AG04450 (cell line): ENCODE results near the gene ANKHD1. TPM values are rescaled to one million over a fixed set of nuclear protein-coding genes. Genes with fewer than 3 reads are reported as not detected.

ENCODE experiments used
- CTCF ChIA-PET: fragments of 300-600, 350-600 bp; formaldehyde crosslinking; extraction: SDS; loops from one replicate; lab custom pipeline; 2022; ENCODE audit warnings: antibody characterized with exemption, inconsistent platforms; lab: Charles Lee
- POLR2A ChIA-PET: fragments of 350-600 bp; formaldehyde crosslinking; extraction: SDS; loops from one replicate; lab custom pipeline; 2021; ENCODE audit warnings: antibody characterized with exemption, inconsistent platforms; lab: Yijun Ruan, JAX
- DNase-seq: peaks from one replicate; pipeline ENCODE4 v3.0.0-alpha.2; 2011; ENCODE audit warnings: low read depth, low spot score
- H3K27ac ChIP-seq: one replicate; pipeline ENCODE4 v1.5.1; 2012; ENCODE audit warnings: low read depth, low read length, control low read depth
- H3K27me3 ChIP-seq: one replicate; pipeline ENCODE4 v1.6.0; 2012; ENCODE audit warnings: low read length; ENCODE audit not compliant: control insufficient read depth, insufficient read depth
- H3K4me3 ChIP-seq: 2 replicates; pipeline ENCODE4 v1.5.1; 2011; ENCODE audit warnings: mild to moderate bottlenecking, low read depth, low read length, control low read depth
- H3K9me3 ChIP-seq: 2 replicates; pipeline ENCODE4 v1.5.1; 2012; ENCODE audit warnings: low read length; ENCODE audit not compliant: control insufficient read depth, insufficient read depth
- polyA plus RNA-seq: library from polyadenylated mRNA; depleted of rRNA; stranded (reverse); fragments of >200 nt; gene quantifications from 2 replicates; pipeline ENCODE4 v1.2.3, GENCODE V29; 2011
- TF ChIP-seq, protein P1 (sequence below): IDR thresholded peaks from 2 replicates; pipeline ENCODE4 v1.5.1; 2011; ENCODE audit warnings: low read depth, low read length, control low read depth, inconsistent platforms

Gene ANKHD1
- polyA plus RNA-seq, 1 experiment, result 56.6 TPM

GRCh38 chr5:140554454-140554853 is 152.8 kb downstream of the ANKHD1 start:
- POLR2A ChIA-PET, result interaction anchor here (1.0 kb wide), 1 partner anchor 93 kb away, joined by 6 read pairs; the partner anchor contains the start of genes IK and NDUFA2
- no peaks in the 10 kb centered on the region for H3K27me3 ChIP-seq
- TF ChIP-seq, protein P1, sequence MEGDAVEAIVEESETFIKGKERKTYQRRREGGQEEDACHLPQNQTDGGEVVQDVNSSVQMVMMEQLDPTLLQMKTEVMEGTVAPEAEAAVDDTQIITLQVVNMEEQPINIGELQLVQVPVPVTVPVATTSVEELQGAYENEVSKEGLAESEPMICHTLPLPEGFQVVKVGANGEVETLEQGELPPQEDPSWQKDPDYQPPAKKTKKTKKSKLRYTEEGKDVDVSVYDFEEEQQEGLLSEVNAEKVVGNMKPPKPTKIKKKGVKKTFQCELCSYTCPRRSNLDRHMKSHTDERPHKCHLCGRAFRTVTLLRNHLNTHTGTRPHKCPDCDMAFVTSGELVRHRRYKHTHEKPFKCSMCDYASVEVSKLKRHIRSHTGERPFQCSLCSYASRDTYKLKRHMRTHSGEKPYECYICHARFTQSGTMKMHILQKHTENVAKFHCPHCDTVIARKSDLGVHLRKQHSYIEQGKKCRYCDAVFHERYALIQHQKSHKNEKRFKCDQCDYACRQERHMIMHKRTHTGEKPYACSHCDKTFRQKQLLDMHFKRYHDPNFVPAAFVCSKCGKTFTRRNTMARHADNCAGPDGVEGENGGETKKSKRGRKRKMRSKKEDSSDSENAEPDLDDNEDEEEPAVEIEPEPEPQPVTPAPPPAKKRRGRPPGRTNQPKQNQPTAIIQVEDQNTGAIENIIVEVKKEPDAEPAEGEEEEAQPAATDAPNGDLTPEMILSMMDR, result no peak
- peak overlapping the region; percentile 52 for H3K27ac ChIP-seq
- peak overlapping the region; percentile 10; the same call in 1 of the 2 replicates for H3K4me3 ChIP-seq
- DNase-seq, result peak; percentile 27
- H3K9me3 ChIP-seq, result peaks cover 3% of the 10 kb centered on the region; the same call in 1 of the 2 replicates
- CTCF ChIA-PET, result interaction anchor here (0.6 kb wide), 1 partner anchor 11 kb away, joined by 3 read pairs; no protein-coding TSS in a partner anchor

GRCh38 chr5:140555747-140556312 is 154.2 kb downstream of the ANKHD1 start:
- DNase-seq, result no peak
- peaks cover 3% of the 10 kb centered on the region; the same call in 1 of the 2 replicates for H3K9me3 ChIP-seq
- CTCF ChIA-PET, result interaction anchor here (4.0 kb wide), 1 partner anchor 8 kb away, joined by 17 read pairs; the partner anchor contains the start of gene EIF4EBP3

GRCh38 chr5:140556438-140556837 is 154.8 kb downstream of the ANKHD1 start:
- CTCF ChIA-PET, result interaction anchor here (4.0 kb wide), 1 partner anchor 9 kb away, joined by 17 read pairs; the partner anchor contains the start of gene EIF4EBP3
- Histone ChIP-seq H3K4me3 (peak overlapping the region; percentile 83), H3K27me3 (no peaks in the 10 kb centered on the region), H3K9me3 (peaks cover 3% of the 10 kb centered on the region; the same call in 1 of the 2 replicates), H3K27ac (no peak overlapping the region)
- DNase-seq, result no peak
- TF ChIP-seq, protein P1, result no peak
- POLR2A ChIA-PET, result interaction anchor here (2.5 kb wide), 1 partner anchor 9 kb away, joined by 42 read pairs; the partner anchor contains the start of gene EIF4EBP3

More at GRCh38 chr5:140555747-140556312, 154.2 kb downstream of the ANKHD1 start:
- H3K27ac ChIP-seq, result no peak overlapping the region
- TF ChIP-seq, protein P1, result no peak
- POLR2A ChIA-PET, result interaction anchor here (2.5 kb wide), 1 partner anchor 8 kb away, joined by 42 read pairs; the partner anchor contains the start of gene EIF4EBP3
- H3K27me3 ChIP-seq, result no peaks in the 10 kb centered on the region
- H3K4me3 ChIP-seq, result peak overlapping the region; percentile 83

DNA sequence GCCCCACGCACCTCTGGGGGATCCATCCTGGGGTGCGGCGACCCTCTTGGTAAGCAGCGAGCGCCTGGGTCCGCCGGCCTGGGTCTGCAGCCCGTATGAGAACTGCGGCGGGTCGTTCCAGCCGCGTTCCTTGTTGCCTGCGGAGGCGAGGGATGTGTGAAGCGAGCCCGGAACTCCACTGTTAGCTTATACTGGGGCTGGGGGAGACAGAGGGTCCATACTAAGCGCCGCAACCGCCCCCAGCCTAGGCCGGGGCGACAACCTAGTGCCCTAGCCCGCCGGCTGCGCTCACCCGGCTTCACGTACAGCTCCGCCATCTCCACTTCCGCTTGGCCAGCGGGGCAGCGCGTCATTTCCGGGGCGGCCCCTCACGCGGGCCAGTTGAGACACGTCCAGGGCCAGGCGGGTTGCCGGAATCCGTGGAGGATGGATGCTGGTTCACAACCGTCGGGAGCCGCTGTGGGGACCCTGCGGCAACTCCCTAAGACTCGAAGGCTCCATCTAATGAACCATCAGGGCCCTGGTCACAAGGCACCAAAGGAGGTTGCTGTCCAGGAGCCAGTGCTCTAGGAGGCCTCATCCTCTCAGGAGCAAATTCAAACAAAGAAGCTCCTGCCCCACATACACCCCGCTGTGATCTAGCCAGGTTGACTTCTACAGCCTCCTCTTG is 155.6 kb downstream of the ANKHD1 start, which contains the start of gene SRA1:
SRA1 (minus strand) TSS at position 338 of the 670 bp plus-strand sequence; CDS start at position 317, 21 bp downstream.
- Histone ChIP-seq H3K4me3 (peak within 1 kb of the TSS; percentile 83), H3K9me3 (peaks cover 3% of the 10 kb centered on the region; the same call in 1 of the 2 replicates), H3K27ac (peak within 1 kb of the TSS; percentile 92), H3K27me3 (no peaks in the 10 kb centered on the region)
- TF ChIP-seq, protein P1, result no peak
- CTCF ChIA-PET, result interaction anchor here (1.0 to 4.0 kb wide), 2 partner anchors 10 to 76 kb away, joined by 3 to 17 read pairs; partner anchors contain the start of genes CD14 and EIF4EBP3
- peak; percentile 65 for DNase-seq
- POLR2A ChIA-PET, result interaction anchor here (0.5 to 2.5 kb wide), 9 partner anchors 10 to 161 kb away, joined by 3 to 42 read pairs (median 5); partner anchors contain the start of genes EIF4EBP3, HARS1, HARS2 and IK
